Dermis microvascular lymphatic vessel endothelial cell (primary cell): Measurements from ENCODE around the gene MAD1L1. TPM values are rescaled to one million over a fixed set of nuclear protein-coding genes. Genes with fewer than 3 reads are reported as not detected.
A peak's percentile ranks its signal among the peaks of the same experiment; 100 is the strongest.
"Not testable (repeated sequence)": the region's sequence is repeated elsewhere in the genome, so short reads cannot be mapped to it uniquely, and the experiment has no call there.

Experiments
- DNase-seq, 2 donors: peaks; one replicate each; pipeline versions ENCODE4 v3.0.0 to v3.0.0-alpha.2; 2010; ENCODE audit warnings: low read depth in 2 of 2
- total RNA-seq: library from RNA; depleted of rRNA; stranded (reverse); fragments of >200 nt; gene quantifications from 2 replicates; pipeline ENCODE4 v1.2.1, GENCODE V29; 2014

The MAD1L1 gene
- total RNA-seq, 1 donor from 2014 or later, result 41.1 TPM

- DNase-seq, result no peak
Measured at GRCh38 chr7:2070151-2070763, 162.5 kb downstream of the MAD1L1 start.

GRCh38 chr7:2069472-2069860 is 163.3 kb downstream of the MAD1L1 start:
- DNase-seq, result peak in 1 of 2 donors; percentile 6

- no peak for DNase-seq
Measured at GRCh38 chr7:2068693-2069471, 163.9 kb downstream of the MAD1L1 start.

- no peak for DNase-seq
Measured at GRCh38 chr7:2066251-2066919, 166.4 kb downstream of the MAD1L1 start.

- DNase-seq, result no peak
Measured at GRCh38 chr7:2065528-2065927, 167.2 kb downstream of the MAD1L1 start.

- peak; percentile 12 to 49 for DNase-seq
Measured at GRCh38 chr7:2063563-2064260, 169.0 kb downstream of the MAD1L1 start.

GRCh38 chr7:2062648-2063047 is 170.1 kb downstream of the MAD1L1 start:
- no peak for DNase-seq

GRCh38 chr7:2060701-2061100 is 172.0 kb downstream of the MAD1L1 start:
- no peak for DNase-seq

GRCh38 chr7:2059964-2060700 is 172.6 kb downstream of the MAD1L1 start:
- DNase-seq, result no peak

GRCh38 chr7:2058246-2058645 is 174.5 kb downstream of the MAD1L1 start:
- not testable (repeated sequence) for DNase-seq

- no peak for DNase-seq
Measured at GRCh38 chr7:2055956-2056355, 176.8 kb downstream of the MAD1L1 start.

- DNase-seq, result no peak
Measured at GRCh38 chr7:2054927-2055326, 177.8 kb downstream of the MAD1L1 start.

- DNase-seq, result no peak
Measured at GRCh38 chr7:2053395-2053794, 179.3 kb downstream of the MAD1L1 start.

- DNase-seq, result no peak
Measured at GRCh38 chr7:2052657-2053048, 180.1 kb downstream of the MAD1L1 start.

- DNase-seq, result no peak
Measured at GRCh38 chr7:2051707-2052656, 180.8 kb downstream of the MAD1L1 start.

- no peak for DNase-seq
Measured at GRCh38 chr7:2050511-2050866, 182.3 kb downstream of the MAD1L1 start.

GRCh38 chr7:2049782-2050510 is 182.8 kb downstream of the MAD1L1 start:
- no peak for DNase-seq

GRCh38 chr7:2049111-2049781 is 183.5 kb downstream of the MAD1L1 start:
- DNase-seq, result no peak

GRCh38 chr7:2048531-2048930 is 184.2 kb downstream of the MAD1L1 start:
- no peak for DNase-seq
